ENCODE data around the gene TRAF3. TPM values are rescaled to one million over a fixed set of nuclear protein-coding genes. Genes with fewer than 3 reads are reported as not detected.

The TRAF3 gene
- total RNA-seq, 1 experiment from 2014 or later, result 37.6 TPM

GRCh38 chr14:102768223-102769048 is 8.8 kb upstream of the TRAF3 start:
- H3K27ac ChIP-seq (ENCODE audit: low read length), result no peak overlapping the region
- DNase-seq (ENCODE audit: low read depth, low spot score) (no peak), ATAC-seq (no peak)
- H3K9me3 ChIP-seq (ENCODE audit: control insufficient read depth, insufficient read depth, low read depth, low read length), result no peaks in the 10 kb centered on the region
- in situ Hi-C loops (cut with HindIII; ENCODE audit: low pct_unique_long_range_greater_than_20kb, low sequenced_read_pairs), result no loop called here
- intact Hi-C loops (cut with micrococcal nuclease; ENCODE audit: unreplicated experiment), result no loop called here
- CTCF ChIA-PET, result no interaction called here
- POLR2A ChIA-PET, result no interaction called here
- BruUV-seq (replicated peaks), result no TSS peak
- TF ChIP-seq, protein P1, sequence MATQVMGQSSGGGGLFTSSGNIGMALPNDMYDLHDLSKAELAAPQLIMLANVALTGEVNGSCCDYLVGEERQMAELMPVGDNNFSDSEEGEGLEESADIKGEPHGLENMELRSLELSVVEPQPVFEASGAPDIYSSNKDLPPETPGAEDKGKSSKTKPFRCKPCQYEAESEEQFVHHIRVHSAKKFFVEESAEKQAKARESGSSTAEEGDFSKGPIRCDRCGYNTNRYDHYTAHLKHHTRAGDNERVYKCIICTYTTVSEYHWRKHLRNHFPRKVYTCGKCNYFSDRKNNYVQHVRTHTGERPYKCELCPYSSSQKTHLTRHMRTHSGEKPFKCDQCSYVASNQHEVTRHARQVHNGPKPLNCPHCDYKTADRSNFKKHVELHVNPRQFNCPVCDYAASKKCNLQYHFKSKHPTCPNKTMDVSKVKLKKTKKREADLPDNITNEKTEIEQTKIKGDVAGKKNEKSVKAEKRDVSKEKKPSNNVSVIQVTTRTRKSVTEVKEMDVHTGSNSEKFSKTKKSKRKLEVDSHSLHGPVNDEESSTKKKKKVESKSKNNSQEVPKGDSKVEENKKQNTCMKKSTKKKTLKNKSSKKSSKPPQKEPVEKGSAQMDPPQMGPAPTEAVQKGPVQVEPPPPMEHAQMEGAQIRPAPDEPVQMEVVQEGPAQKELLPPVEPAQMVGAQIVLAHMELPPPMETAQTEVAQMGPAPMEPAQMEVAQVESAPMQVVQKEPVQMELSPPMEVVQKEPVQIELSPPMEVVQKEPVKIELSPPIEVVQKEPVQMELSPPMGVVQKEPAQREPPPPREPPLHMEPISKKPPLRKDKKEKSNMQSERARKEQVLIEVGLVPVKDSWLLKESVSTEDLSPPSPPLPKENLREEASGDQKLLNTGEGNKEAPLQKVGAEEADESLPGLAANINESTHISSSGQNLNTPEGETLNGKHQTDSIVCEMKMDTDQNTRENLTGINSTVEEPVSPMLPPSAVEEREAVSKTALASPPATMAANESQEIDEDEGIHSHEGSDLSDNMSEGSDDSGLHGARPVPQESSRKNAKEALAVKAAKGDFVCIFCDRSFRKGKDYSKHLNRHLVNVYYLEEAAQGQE (IDR thresholded peaks at IDR 0.05; ENCODE audit: insufficient read depth in 1 of 2, low read depth in 2 of 2, low read length in 1 of 2), result no peak
- TF ChIP-seq CTCF (IDR thresholded peaks at IDR 0.05), result no peak
- TF ChIP-seq POLR2AphosphoS5 (IDR thresholded peaks at IDR 0.05; ENCODE audit: low read depth, low read length), result no peak
- TF ChIP-seq SIN3A (IDR thresholded peaks at IDR 0.05; ENCODE audit: borderline replicate concordance, insufficient read depth, low read depth, low read length), result no peak
- H3K4me3 ChIP-seq (ENCODE audit: low read depth in 2 of 2, low read length in 2 of 2), result no peak overlapping the region
- no peaks in the 10 kb centered on the region for H3K4me1 ChIP-seq (ENCODE audit: control insufficient read depth, insufficient read depth, low read length)
- no peaks in the 10 kb centered on the region for H3K27me3 ChIP-seq (ENCODE audit: control insufficient read depth, insufficient read depth, low read length)
- H3K36me3 ChIP-seq (ENCODE audit: control insufficient read depth, insufficient read depth, low read length), result no peaks in the 10 kb centered on the region

DNA sequence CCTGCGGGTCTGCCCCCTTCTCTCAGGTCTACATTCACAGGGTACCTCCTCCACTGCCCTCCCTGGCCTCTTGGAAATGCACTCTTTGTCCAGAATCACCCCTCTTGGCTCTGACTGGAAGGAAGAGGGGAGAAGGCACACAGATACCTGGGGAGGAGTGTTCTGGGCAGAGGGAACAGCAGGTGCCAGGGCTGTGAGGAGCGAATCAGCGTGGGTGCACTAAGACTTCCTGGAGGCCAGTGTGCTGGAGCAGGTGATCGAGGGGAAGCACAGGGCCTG is 8.3 kb upstream of the TRAF3 start:
- H3K27me3 ChIP-seq (ENCODE audit: control insufficient read depth, insufficient read depth, low read length), result no peaks in the 10 kb centered on the region
- POLR2A ChIA-PET, result no interaction called here
- BruUV-seq (replicated peaks), result no TSS peak
- in situ Hi-C loops (cut with HindIII; ENCODE audit: low pct_unique_long_range_greater_than_20kb, low sequenced_read_pairs) (no loop called here), intact Hi-C loops (cut with micrococcal nuclease; ENCODE audit: unreplicated experiment) (no loop called here)
- no peak overlapping the region for H3K27ac ChIP-seq (ENCODE audit: low read length)
- DNase-seq (ENCODE audit: low read depth, low spot score), result no peak
- H3K36me3 ChIP-seq (ENCODE audit: control insufficient read depth, insufficient read depth, low read length), result no peaks in the 10 kb centered on the region
- TF ChIP-seq CTCF (IDR thresholded peaks at IDR 0.05) (no peak), SIN3A (IDR thresholded peaks at IDR 0.05; ENCODE audit: borderline replicate concordance, insufficient read depth, low read depth, low read length) (no peak), TCF7L2 (IDR thresholded peaks at IDR 0.05; ENCODE audit: low read depth, low read length) (no peak), POLR2AphosphoS5 (IDR thresholded peaks at IDR 0.05; ENCODE audit: low read depth, low read length) (no peak)
- TF ChIP-seq, protein P1 (IDR thresholded peaks at IDR 0.05; ENCODE audit: insufficient read depth in 1 of 2, low read depth in 2 of 2, low read length in 1 of 2), result no peak
- no peaks in the 10 kb centered on the region for H3K9me3 ChIP-seq (ENCODE audit: control insufficient read depth, insufficient read depth, low read depth, low read length)
- no peak overlapping the region for H3K4me3 ChIP-seq (ENCODE audit: low read depth in 2 of 2, low read length in 2 of 2)
- CTCF ChIA-PET, result no interaction called here
- H3K4me1 ChIP-seq (ENCODE audit: control insufficient read depth, insufficient read depth, low read length), result no peaks in the 10 kb centered on the region
- ATAC-seq, result no peak

Measured in Panc1 (cell line).